GM21390 (cell line): Measurements from ENCODE around the gene TLE1.
A peak's percentile ranks its signal among the peaks of the same experiment; 100 is the strongest.
"Not testable (repeated sequence)": the region's sequence is repeated elsewhere in the genome, so short reads cannot be mapped to it uniquely, and the experiment has no call there.

Experiments used
- ATAC-seq: cut with Tn5 transposase; IDR thresholded peaks from one replicate; pipeline ENCODE4 v1.9.1; 2021; ENCODE audit not compliant: unreplicated experiment

Gene TLE1

DNA sequence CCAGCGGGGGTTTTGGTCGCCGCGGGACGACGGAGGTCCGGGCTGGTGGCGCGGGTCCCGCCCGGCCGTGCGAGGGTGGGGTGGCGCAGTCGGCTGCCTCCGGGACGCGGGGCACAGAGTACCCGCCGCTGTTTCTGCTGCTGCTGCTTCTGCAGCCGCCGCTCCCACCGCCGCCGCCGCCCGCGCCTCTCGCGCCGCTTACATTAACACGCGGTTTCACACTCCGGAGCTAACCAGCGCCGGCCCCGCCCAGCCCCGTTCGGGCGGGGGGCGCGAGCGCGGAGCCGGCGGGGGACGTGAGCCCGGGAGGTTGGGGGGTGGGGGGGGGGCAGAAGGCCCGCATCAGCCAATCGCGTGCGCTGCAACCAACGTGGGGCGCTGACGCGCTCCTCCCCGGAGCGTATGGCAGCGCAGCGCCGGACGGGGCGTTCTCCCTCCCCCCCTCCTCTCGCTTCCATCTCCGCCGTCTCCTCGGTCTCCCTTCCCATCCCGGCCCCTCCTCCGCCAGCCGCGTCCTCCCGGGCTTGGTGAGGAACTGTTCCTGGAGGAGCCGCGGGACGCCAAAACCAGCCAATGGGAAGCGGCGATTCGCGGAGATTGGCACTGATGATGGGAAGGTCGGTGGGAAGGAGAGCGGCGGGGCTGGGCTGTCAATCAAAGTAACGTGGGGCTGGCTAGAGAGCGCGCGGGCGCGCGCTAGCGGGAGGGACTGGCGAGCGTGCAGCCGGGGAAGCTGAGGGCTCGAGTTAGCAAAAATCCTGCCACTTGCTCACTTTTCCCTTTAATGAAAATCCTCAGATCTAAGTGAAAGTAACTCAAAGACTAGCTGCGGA, at the start of gene TLE1:
Gene TLE1 (minus strand): TSS at position 205 of the 833 bp plus-strand sequence. CDS start 1,307 bp downstream, outside the sequence.
- peak; percentile 80 for ATAC-seq

GRCh38 chr9:81737871-81738507, 48.6 kb upstream of the TLE1 start:
- ATAC-seq = peak; percentile 56

DNA sequence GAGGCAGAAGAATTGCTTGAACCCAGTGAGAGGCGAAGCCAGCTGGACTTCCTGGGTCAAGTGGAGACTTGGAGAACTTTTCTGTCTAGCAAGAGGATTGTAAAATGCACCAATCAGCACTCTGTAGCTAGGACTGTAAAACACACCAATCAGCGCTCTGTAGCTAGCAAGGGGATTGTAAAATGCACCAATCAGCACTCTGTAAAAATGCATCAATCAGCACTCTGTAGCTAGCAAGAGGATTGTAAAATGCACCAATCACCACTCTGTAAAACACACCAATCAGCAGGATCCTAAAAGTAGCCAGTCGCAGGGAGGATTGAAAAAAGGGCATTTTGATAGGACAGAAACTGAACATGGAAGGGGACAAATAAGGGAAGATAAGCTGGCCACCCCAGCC, 41.2 kb upstream of the TLE1 start:
- ATAC-seq = not testable (repeated sequence)

DNA sequence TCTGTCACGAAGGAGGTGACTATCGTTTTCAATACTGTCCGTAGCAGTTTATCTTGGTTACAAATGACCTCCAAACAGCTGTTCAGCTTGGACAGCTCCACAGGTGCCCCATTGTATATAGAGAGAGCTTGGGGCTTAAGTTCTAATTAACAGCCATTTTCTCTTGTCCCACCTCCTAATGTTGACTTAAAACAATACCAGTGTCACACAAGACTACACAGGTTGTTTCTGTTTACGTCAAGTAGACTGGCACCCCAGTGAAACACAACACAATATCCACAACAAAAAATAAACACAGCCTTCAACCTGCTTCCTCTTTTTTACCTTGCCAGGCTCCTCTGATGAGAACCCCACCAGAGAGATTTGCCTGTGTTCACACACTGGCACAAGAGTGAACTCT, 39.8 kb upstream of the TLE1 start:
- ATAC-seq = peak; percentile 59

DNA sequence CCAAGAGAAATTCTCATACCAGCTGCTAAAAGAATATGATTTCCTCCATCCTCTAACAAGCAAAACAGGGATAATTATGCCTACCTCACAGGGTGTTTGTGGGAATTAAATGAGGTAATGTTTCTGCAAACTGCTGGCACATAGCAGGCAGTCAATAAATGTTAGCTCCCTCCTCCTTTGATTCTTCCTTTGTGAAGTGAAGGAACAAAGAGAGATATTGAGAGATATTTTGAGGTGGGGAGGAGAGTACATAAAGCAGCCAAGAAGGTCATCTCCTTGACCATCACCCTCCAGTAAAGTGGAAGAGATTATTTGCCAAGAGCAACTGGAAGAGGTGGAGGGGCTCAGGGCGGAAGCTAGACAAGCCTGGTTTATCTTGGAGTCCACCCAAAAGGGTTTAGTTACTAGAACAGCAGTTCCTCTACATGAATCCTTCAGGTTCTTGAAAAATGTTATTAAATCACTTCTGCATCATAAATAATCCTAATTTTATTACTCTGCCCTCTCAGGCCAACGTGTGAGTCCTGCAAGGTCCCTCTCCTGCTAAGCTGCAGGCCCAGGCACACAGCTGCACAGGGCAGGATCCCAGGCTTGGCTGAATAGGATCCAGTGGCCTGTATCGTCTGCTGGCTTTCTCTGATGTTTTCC, 35.0 kb upstream of the TLE1 start:
- ATAC-seq = no peak

GRCh38 chr9:81722277-81722676, 32.9 kb upstream of the TLE1 start:
- no peak for ATAC-seq

- ATAC-seq = no peak
These were observed 31.2 kb upstream of the TLE1 start for GRCh38 chr9:81720450-81721086.

DNA sequence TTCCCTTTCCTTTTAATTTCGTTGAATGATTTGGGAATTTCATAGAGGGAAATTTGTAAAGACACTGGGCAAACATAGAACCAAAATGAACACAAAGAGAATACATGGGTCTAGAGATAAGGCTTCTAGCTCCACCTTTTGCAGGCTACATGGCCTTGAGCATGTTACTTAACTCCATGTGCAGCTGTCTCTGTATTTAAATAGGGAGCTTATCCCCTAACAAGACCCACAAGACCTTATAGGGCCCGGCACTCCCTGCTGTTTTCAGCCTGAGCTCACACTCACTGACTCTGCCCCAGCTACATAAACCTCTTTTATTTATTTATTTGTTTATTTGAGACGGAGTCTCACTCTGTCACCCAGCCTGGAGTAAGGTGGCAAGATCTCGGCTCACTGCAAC, 30.6 kb upstream of the TLE1 start:
- no peak for ATAC-seq

DNA sequence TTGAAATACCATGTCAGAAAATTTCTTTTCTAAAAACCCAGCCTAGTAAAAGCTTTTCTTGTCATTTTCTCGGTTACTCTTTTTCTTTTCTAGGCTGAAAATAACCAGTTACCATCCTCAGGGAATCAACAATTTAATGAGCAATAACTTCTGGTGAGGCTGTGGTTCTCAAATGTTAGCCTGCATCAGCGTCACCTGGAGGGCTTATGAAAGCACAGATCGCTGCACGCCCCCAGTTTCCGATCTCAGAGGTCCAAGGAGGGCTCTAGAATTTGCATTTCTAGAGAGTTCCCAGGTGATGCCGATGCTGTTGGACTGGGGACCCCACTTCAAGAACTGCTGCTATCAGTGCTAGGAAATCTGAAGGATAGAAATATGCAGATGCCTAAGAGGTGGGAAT, 28.9 kb upstream of the TLE1 start:
- no peak for ATAC-seq

- ATAC-seq = no peak
These were observed 28.4 kb upstream of the TLE1 start for GRCh38 chr9:81717747-81718077.

DNA sequence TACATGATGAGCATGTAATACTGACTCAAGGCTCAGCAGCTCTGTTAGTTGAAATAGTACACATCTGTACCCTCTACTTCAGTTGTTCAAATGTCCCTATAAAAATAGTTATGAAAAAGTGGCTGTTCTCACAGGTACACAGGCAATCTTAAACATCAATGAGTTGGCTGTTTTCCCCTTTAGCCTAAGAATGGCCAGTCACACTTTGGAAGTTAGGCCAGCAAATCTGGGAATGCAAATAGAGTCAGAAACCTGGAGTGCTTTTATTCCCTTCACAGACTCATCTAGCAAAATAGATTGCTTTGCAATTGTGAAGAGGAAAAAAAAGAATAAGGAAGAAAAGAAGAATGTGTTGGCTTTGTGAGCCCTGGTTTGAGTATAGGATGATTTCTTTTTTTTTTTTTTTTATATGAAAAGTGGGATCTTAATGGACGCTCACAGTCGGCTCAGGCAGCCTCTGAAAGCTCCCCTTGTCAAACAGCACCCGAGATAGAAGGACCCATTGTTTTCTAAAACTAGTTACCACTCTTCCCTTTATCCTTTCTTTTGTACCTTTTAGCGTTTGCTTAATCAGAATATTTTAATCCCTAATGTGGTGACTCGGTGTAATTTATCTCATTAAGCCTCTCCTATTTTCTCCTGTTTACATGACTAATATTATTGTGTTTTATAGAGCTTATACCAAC, 27.9 kb upstream of the TLE1 start:
- no peak for ATAC-seq

- no peak for ATAC-seq
These were observed 27.1 kb upstream of the TLE1 start for GRCh38 chr9:81716409-81716808.

DNA sequence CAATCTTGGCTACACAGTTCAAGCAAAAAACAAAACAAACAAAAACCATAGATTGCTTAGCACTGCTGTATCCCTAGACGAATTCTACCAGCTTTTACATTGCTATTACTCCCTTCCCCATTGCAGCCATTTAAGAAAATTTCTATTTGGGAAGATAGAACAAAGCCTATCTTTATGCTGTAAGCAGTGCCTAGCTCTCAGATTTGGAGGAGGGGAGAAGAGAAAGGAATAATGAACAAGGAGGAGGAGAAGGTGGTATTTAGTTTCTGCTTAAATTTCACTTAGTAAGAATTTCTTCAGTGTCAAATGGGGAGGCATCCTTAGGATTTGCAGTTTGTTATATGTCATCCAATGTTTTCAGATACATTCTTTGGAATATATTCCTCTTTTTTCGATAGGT, 16.2 kb upstream of the TLE1 start:
- no peak for ATAC-seq

GRCh38 chr9:81694541-81694940, 5.2 kb upstream of the TLE1 start:
- no peak for ATAC-seq

DNA sequence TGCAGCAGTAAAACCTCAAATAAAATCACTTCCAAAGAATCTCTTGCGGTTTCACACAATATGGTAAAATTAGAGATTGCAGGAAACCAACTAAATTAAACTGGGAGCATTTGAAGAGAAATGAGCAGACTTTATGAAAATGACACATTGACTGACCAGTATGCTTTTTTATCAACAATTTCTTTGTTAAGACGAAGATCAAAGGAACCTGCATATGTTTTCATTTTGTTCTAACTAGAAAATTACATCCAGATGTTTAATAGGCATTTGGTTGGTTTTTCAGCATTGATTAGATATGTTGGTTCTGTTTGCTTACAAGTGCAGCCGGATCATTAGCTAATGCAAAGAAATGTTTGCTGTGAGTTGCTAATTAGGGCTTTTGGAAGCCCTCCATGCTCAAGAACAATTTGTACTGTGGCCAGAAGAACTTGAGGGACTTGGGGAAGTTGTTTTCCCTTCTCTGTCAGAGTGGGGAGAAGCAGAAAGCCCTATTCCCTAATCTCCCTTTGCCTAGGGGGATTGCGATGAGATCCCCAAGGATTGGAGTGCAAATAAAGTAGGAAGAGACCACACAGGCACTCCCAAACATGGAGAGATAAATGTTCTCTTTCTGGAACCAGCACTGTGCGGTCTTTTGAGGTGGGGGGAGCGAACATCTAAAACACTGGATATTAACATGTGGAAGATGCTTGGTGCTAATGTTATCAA, 4.5 kb upstream of the TLE1 start:
- ATAC-seq = no peak

DNA sequence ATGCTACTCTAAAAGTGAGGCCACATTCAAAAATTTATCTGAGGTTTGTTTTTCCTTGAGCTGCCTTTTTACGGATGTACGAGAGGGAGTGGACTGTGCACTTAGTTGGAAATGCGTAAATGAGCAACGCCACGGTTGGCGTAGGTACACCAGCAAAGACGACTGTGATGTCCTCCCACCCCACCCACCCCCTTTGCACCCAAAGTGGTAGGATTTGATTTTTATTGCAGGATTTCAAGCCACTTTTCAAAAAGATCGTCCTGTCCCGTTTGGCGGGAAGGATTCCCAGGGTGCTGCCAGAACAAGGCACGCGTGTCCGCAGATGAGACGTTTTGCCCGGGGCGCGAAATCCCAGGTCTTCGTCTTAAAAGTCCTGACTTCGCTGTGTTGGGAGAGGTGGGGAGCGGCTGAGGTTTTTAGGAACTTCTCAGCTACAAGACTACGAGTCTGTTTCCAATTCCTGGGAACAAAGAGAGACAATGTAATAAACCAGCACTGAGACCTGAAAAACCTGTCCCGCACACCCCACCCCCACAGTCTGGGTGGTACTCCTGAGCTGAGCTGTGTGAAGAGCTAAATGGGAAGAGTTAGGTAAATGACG, 1.0 kb upstream of the TLE1 start:
- ATAC-seq = no peak

GRCh38 chr9:81689093-81689342, 329 bp downstream of the TLE1 start:
- ATAC-seq = peak; percentile 3

DNA sequence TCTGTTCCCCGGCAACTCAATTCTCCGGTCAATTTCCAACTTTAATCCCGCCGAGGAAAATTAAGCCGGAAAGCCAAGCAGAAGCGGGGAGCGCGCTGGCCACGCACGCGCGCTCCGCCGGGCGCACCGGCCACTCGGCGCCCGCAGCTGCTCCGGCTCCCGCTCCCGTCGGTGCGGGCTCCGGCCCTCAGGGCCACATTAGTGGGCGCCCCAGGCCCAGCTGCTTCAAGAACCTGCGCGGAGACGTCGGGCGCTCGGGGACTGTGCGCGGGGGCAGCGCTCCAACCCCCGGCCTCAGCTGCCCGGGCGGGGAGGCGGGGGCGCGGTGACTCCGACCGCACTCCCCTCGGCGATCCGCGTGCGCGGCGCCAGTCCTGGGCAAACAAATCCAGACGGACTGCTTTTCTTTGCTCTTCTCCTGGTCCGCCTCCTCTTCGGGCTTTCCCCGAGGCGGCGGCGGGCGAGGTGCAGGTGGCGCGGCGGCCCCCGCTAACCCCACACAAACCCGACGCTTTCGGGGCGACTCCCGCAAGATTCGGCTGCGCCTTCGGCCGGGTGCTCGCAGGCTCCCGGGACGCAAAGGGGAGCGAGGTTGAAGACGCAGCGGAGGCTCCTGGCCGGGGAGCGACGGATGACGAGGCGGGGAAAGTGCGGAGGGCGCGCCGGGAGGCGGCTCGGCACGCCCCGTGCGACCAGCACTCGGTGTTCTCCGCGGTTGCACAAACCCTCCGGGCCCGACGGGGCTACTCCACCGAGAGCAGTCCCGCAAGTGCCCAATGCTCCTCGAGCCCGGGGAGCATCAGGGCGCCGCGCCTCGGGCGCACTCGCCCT, 870 bp downstream of the TLE1 start:
- ATAC-seq = peak; percentile 11

- ATAC-seq = no peak
These were observed 1.7 kb downstream of the TLE1 start for GRCh38 chr9:81687521-81688261.
